ENCODE measurements around the gene TAS1R2. TPM values are rescaled to one million over a fixed set of nuclear protein-coding genes. Genes with fewer than 3 reads are reported as not detected.
"Not testable (repeated sequence)": the region's sequence is repeated elsewhere in the genome, so short reads cannot be mapped to it uniquely, and the experiment has no call there.

Gene TAS1R2
- total and polyA plus RNA-seq, 2 of the 13 experiments (the other 11 are each of a cell fraction or from before 2014, with no cell fraction given), result not detected

DNA sequence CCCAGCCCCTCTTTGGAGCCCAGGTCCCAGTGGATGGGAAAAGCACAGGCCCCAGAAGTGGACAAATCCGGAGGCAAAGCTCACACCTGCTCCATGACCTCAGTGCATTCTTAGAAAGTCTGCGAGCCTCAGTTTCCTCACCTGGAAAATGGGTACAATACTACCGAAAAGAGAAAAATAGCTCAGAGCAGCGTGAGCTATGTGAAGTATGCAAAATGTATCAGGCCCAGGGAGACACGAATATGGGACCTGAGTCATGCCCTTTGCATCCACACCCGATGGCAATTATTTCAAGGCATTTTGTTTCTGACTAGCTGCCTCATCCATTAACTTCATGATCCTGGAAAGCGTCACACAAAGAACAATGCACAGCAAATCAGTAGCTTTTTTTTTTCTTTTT, 33.7 kb upstream of the TAS1R2 start (continued):
- TF ChIP-seq, protein P1, sequence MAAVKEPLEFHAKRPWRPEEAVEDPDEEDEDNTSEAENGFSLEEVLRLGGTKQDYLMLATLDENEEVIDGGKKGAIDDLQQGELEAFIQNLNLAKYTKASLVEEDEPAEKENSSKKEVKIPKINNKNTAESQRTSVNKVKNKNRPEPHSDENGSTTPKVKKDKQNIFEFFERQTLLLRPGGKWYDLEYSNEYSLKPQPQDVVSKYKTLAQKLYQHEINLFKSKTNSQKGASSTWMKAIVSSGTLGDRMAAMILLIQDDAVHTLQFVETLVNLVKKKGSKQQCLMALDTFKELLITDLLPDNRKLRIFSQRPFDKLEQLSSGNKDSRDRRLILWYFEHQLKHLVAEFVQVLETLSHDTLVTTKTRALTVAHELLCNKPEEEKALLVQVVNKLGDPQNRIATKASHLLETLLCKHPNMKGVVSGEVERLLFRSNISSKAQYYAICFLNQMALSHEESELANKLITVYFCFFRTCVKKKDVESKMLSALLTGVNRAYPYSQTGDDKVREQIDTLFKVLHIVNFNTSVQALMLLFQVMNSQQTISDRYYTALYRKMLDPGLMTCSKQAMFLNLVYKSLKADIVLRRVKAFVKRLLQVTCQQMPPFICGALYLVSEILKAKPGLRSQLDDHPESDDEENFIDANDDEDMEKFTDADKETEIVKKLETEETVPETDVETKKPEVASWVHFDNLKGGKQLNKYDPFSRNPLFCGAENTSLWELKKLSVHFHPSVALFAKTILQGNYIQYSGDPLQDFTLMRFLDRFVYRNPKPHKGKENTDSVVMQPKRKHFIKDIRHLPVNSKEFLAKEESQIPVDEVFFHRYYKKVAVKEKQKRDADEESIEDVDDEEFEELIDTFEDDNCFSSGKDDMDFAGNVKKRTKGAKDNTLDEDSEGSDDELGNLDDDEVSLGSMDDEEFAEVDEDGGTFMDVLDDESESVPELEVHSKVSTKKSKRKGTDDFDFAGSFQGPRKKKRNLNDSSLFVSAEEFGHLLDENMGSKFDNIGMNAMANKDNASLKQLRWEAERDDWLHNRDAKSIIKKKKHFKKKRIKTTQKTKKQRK (IDR thresholded peaks at IDR 0.05; ENCODE audit: low read length), result no peak
- TF ChIP-seq ZNF724P (CRISPR knock-in tag; IDR thresholded peaks at IDR 0.05; ENCODE audit: borderline replicate concordance) (no peak), ZNF598 (CRISPR knock-in tag; IDR thresholded peaks at IDR 0.05; ENCODE audit: borderline replicate concordance) (no peak), ATF7-NPFF (CRISPR knock-in tag; IDR thresholded peaks at IDR 0.05; ENCODE audit: low read depth) (0 out of 2 replicates have a peak, but pooled peaks have one; percentile 44), CHD4 (IDR thresholded peaks at IDR 0.05; ENCODE audit: borderline replicate concordance, low read length) (peak; percentile 84; the same call in 1 of the 2 replicates)

DNA sequence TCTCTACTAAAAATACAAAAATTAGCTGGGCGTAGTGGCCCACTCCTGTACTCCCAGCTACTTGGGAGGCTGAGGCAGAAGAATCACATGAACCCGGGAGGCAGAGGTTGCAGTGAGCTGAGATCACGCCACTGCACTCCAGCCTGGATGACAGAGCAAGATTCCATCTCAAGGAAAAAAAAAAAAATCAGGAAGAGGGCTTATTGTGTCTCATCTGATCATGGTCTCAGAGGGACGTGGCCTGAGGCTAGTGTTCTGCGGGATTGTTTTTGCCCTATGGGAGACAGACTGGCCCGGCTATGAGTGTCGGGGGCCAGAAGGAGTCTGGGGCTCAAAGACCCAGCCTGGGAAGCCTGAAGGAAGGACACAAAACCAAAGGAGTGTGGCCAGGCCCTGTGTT, 32.4 kb upstream of the TAS1R2 start:
- intact Hi-C loops (cut with micrococcal nuclease; ENCODE audit: unreplicated experiment); H3K9ac ChIP-seq (ENCODE audit: insufficient read depth, low read depth, low read length); H3K4me2 ChIP-seq (ENCODE audit: low read depth, low read length); H3K27ac ChIP-seq (ENCODE audit: extremely low read length, insufficient read depth, low read length); H3K9me3 ChIP-seq (ENCODE audit: low read length); CTCF ChIA-PET (ENCODE audit: low intra/inter-chr PET ratio, low total read pairs); ATAC-seq; H3K27me3 ChIP-seq (ENCODE audit: control insufficient read depth in 1 of 2, insufficient read depth in 2 of 2, low read length in 2 of 2); FAIRE-seq; DNase-seq (ENCODE audit: low spot score); H2AFZ ChIP-seq (ENCODE audit: low read length); H3K4me3 ChIP-seq (replicated peaks in 1 of 3; ENCODE audit: insufficient read depth in 1 of 3, low read depth in 2 of 3, low read length in 3 of 3); BruUV-seq (replicated peaks); in situ Hi-C loops (cut with HindIII; ENCODE audit: extremely low pct_ligation_motif_present, low pct_unique_long_range_greater_than_20kb): not testable (repeated sequence)
- H3K79me2 ChIP-seq (ENCODE audit: insufficient read depth, low read length), result peaks cover 63% of the 10 kb centered on the region
- peaks cover 18 to 43% of the 10 kb centered on the region in 2 experiments for H3K36me3 ChIP-seq (replicated peaks in 1 of 2; ENCODE audit: control insufficient read depth in 1 of 2, insufficient read depth in 2 of 2, low read length in 2 of 2)
- H3K4me1 ChIP-seq (ENCODE audit: insufficient read depth, low read length), result peaks cover 64% of the 10 kb centered on the region
- POLR2A ChIA-PET, result interaction anchor here (1.0 kb wide), 1 partner anchor 11 kb away, joined by 4 read pairs; the partner anchor contains the start of gene ALDH4A1
- WGBS (ENCODE audit: low lambda C conversion rate), result 95% methylated on average over 7 of the region's 7 CpGs
- peaks cover 73% of the 10 kb centered on the region for H4K20me1 ChIP-seq (ENCODE audit: insufficient read depth, low read length)

All from HepG2 (cell line).